ENCODE results near the gene MAP3K15. TPM values are rescaled to one million over a fixed set of nuclear protein-coding genes. Genes with fewer than 3 reads are reported as not detected.

The MAP3K15 gene, protein sequence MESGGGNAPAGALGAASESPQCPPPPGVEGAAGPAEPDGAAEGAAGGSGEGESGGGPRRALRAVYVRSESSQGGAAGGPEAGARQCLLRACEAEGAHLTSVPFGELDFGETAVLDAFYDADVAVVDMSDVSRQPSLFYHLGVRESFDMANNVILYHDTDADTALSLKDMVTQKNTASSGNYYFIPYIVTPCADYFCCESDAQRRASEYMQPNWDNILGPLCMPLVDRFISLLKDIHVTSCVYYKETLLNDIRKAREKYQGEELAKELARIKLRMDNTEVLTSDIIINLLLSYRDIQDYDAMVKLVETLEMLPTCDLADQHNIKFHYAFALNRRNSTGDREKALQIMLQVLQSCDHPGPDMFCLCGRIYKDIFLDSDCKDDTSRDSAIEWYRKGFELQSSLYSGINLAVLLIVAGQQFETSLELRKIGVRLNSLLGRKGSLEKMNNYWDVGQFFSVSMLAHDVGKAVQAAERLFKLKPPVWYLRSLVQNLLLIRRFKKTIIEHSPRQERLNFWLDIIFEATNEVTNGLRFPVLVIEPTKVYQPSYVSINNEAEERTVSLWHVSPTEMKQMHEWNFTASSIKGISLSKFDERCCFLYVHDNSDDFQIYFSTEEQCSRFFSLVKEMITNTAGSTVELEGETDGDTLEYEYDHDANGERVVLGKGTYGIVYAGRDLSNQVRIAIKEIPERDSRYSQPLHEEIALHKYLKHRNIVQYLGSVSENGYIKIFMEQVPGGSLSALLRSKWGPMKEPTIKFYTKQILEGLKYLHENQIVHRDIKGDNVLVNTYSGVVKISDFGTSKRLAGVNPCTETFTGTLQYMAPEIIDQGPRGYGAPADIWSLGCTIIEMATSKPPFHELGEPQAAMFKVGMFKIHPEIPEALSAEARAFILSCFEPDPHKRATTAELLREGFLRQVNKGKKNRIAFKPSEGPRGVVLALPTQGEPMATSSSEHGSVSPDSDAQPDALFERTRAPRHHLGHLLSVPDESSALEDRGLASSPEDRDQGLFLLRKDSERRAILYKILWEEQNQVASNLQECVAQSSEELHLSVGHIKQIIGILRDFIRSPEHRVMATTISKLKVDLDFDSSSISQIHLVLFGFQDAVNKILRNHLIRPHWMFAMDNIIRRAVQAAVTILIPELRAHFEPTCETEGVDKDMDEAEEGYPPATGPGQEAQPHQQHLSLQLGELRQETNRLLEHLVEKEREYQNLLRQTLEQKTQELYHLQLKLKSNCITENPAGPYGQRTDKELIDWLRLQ (N-terminal part only)
- total RNA-seq (2021) = not detected in 2 replicates
- percentile 7 among the genes with signal in this experiment for Bru-seq, nascent RNA
- percentile 2 among the genes with signal in this experiment for BruChase-seq, experiment 1, labeled RNA remaining after a 2-hour chase
- BruChase-seq, experiment 2, labeled RNA remaining after a 6-hour chase = not detected
- long read RNA-seq, partial matches to known transcripts = 0 of 2 reads
- long read RNA-seq, other reads (novel, unspliced or antisense) = 2 of 2 reads

DNA sequence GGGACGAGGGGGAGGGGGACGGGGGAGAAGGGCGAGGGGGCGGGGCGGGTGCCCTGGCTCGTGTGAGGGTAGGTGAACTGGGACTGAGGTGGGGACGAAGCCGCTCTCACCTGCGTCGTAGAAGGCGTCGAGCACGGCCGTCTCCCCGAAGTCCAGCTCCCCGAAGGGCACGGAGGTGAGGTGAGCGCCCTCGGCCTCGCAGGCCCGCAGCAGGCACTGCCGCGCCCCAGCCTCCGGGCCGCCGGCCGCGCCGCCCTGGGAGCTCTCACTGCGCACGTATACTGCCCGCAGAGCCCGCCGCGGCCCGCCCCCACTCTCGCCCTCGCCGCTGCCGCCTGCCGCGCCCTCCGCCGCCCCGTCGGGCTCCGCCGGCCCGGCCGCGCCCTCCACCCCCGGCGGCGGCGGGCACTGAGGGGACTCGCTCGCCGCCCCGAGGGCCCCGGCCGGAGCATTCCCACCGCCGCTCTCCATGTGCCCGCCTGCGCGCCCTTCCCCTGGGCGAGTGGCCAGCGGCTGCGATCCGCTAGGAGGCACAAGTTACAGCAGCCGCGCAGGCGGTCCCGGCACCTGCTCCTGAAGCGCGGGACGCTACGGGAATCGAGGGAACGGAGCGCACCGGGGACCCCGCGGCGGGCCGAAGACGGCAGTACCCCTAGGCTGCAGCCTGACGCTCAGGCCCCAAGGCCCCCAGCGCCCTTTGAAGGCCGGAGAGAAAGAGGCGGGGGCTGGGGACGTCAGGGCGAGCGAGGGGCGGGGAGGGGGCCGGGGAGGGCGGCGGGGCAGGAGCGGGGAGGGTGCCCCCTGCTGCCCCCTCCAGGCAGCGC, at the start of gene MAP3K15:
Gene MAP3K15 (minus strand): TSS at position 718 of the 824 bp plus-strand sequence. CDS start 247 bp downstream, at position 471.
- H3K4me3 ChIP-seq = peak within 1 kb of the TSS; percentile 18; the same call in 1 of the 2 replicates
- H3F3A ChIP-seq (ENCODE audit: insufficient read depth, low read depth) = no peaks in the 10 kb centered on the region
- intact Hi-C loops (cut with micrococcal nuclease; ENCODE audit: unreplicated experiment) = no loop called here
- H3K27ac ChIP-seq = no peak within 1 kb of the TSS
- H2AFZ ChIP-seq = no peak within 1 kb of the TSS
- no TSS peak for BruUV-seq (replicated peaks)
- peak in 1 of 2 experiments; percentile 25 for DNase-seq
- H3K9me3 ChIP-seq (ENCODE audit: insufficient read depth, low read depth) = no peaks in the 10 kb centered on the region
- no peaks in the 10 kb centered on the region for H4K20me1 ChIP-seq (ENCODE audit: insufficient read depth)
- H3K27me3 ChIP-seq (ENCODE audit: insufficient read depth, low read depth) = peaks cover 5% of the 10 kb centered on the region; the same call in 1 of the 2 replicates
- H3K79me2 ChIP-seq (ENCODE audit: low read depth) = no peaks in the 10 kb centered on the region
- ChIA-PET CTCF (no interaction called here), POLR2A (ENCODE audit: unreplicated experiment) (no interaction called here)
- H3K4me1 ChIP-seq (replicated peaks; ENCODE audit: insufficient read depth) = no peaks in the 10 kb centered on the region
- no peaks in the 10 kb centered on the region for H3K9me2 ChIP-seq (ENCODE audit: insufficient read depth)
- H3K4me2 ChIP-seq = peak within 1 kb of the TSS; percentile 50; the same call in 1 of the 2 replicates
- H3K36me3 ChIP-seq (ENCODE audit: low read depth) = no peaks in the 10 kb centered on the region
- TF ChIP-seq, protein P1, sequence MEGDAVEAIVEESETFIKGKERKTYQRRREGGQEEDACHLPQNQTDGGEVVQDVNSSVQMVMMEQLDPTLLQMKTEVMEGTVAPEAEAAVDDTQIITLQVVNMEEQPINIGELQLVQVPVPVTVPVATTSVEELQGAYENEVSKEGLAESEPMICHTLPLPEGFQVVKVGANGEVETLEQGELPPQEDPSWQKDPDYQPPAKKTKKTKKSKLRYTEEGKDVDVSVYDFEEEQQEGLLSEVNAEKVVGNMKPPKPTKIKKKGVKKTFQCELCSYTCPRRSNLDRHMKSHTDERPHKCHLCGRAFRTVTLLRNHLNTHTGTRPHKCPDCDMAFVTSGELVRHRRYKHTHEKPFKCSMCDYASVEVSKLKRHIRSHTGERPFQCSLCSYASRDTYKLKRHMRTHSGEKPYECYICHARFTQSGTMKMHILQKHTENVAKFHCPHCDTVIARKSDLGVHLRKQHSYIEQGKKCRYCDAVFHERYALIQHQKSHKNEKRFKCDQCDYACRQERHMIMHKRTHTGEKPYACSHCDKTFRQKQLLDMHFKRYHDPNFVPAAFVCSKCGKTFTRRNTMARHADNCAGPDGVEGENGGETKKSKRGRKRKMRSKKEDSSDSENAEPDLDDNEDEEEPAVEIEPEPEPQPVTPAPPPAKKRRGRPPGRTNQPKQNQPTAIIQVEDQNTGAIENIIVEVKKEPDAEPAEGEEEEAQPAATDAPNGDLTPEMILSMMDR (conservative IDR thresholded peaks at IDR 0.05) = no peak
- no peak for TF ChIP-seq EZH2 (IDR thresholded peaks at IDR 0.05; ENCODE audit: low read depth)

DNA sequence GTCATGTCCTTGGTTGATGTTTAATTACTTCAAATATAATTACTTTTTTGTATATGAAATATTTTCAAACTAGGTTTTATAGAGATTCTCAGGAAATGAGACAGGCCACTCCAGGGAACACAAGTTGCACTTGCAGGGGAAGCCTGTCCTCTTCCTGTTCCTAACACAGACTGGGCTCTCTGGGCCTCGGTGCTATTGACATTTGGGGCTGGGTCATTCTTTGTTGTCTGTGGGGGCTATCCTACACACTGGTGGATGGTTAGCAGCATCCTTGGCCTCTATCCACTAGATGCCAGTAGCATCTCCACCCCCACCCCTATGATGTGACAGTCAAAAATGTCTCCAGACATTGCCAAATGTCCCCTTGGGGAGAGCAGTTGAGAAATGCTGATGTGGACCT, 49.3 kb upstream of the MAP3K15 start:
- Histone ChIP-seq H3K27ac (no peak overlapping the region), H3K9me2 (ENCODE audit: insufficient read depth) (no peaks in the 10 kb centered on the region), H3F3A (ENCODE audit: insufficient read depth, low read depth) (no peaks in the 10 kb centered on the region), H3K36me3 (ENCODE audit: low read depth) (no peaks in the 10 kb centered on the region), H3K4me3 (no peak overlapping the region), H2AFZ (no peak overlapping the region), H3K9me3 (ENCODE audit: insufficient read depth, low read depth) (no peaks in the 10 kb centered on the region), H4K20me1 (ENCODE audit: insufficient read depth) (no peaks in the 10 kb centered on the region), H3K4me1 (replicated peaks; ENCODE audit: insufficient read depth) (no peaks in the 10 kb centered on the region), H3K4me2 (no peak overlapping the region), H3K79me2 (ENCODE audit: low read depth) (no peaks in the 10 kb centered on the region), H3K27me3 (ENCODE audit: insufficient read depth, low read depth) (no peaks in the 10 kb centered on the region)
- no TSS peak for BruUV-seq (replicated peaks)
- POLR2A ChIA-PET (ENCODE audit: unreplicated experiment) = no interaction called here
- TF ChIP-seq EZH2 (IDR thresholded peaks at IDR 0.05; ENCODE audit: low read depth) = no peak
- TF ChIP-seq, protein P1 (conservative IDR thresholded peaks at IDR 0.05) = no peak
- intact Hi-C loops (cut with micrococcal nuclease; ENCODE audit: unreplicated experiment) = no loop called here
- CTCF ChIA-PET = no interaction called here
- no peak for DNase-seq

Data from PC-9 (cell line).